ENCODE data around the gene GPR152.
A peak's percentile ranks its signal among the peaks of the same experiment; 100 is the strongest.
"Not testable (repeated sequence)": the region's sequence is repeated elsewhere in the genome, so short reads cannot be mapped to it uniquely, and the experiment has no call there.

Gene GPR152

GRCh38 chr11:67466962-67467771 is 14.6 kb upstream of the GPR152 start:
- FAIRE-seq (no peak), DNase-seq (ENCODE audit: extremely low spot score, insufficient read length, low read depth) (no peak)

GRCh38 chr11:67466367-67466766 is 13.8 kb upstream of the GPR152 start:
- FAIRE-seq = no peak

GRCh38 chr11:67465530-67465929 is 13.0 kb upstream of the GPR152 start:
- DNase-seq (ENCODE audit: extremely low spot score, insufficient read length, low read depth); FAIRE-seq: not testable (repeated sequence)

More at GRCh38 chr11:67466367-67466766, 13.8 kb upstream of the GPR152 start:
- DNase-seq (ENCODE audit: extremely low spot score, insufficient read length, low read depth) = no peak

GRCh38 chr11:67465189-67465510 is 12.6 kb upstream of the GPR152 start:
- DNase-seq (ENCODE audit: extremely low spot score, insufficient read length, low read depth) = no peak

GRCh38 chr11:67464411-67465188 is 12.1 kb upstream of the GPR152 start:
- DNase-seq (ENCODE audit: extremely low spot score, insufficient read length, low read depth) (peak; percentile 89), FAIRE-seq (peak; percentile 87)

More at GRCh38 chr11:67465189-67465510, 12.6 kb upstream of the GPR152 start:
- FAIRE-seq = no peak

GRCh38 chr11:67463680-67464410 is 11.3 kb upstream of the GPR152 start:
- DNase-seq (ENCODE audit: extremely low spot score, insufficient read length, low read depth) (no peak), FAIRE-seq (no peak)

- FAIRE-seq (no peak), DNase-seq (ENCODE audit: extremely low spot score, insufficient read length, low read depth) (no peak)
Measured at GRCh38 chr11:67463186-67463585, 10.7 kb upstream of the GPR152 start.

- FAIRE-seq = no peak
Measured at GRCh38 chr11:67458266-67458665, 5.7 kb upstream of the GPR152 start.

GRCh38 chr11:67457453-67457852 is 4.9 kb upstream of the GPR152 start:
- FAIRE-seq = no peak
- no peak for DNase-seq (ENCODE audit: extremely low spot score, insufficient read length, low read depth)

More at GRCh38 chr11:67458266-67458665, 5.7 kb upstream of the GPR152 start:
- no peak for DNase-seq (ENCODE audit: extremely low spot score, insufficient read length, low read depth)

GRCh38 chr11:67456068-67456705 is 3.7 kb upstream of the GPR152 start:
- DNase-seq (ENCODE audit: extremely low spot score, insufficient read length, low read depth) (no peak), FAIRE-seq (no peak)

- DNase-seq (ENCODE audit: extremely low spot score, insufficient read length, low read depth) (no peak), FAIRE-seq (no peak)
Measured at GRCh38 chr11:67455054-67455453, 2.5 kb upstream of the GPR152 start, which contains the start of gene CABP4. TSS of gene CABP4 (plus strand) at chr11:67455354. CDS start at chr11:67455424, 70 bp downstream.

GRCh38 chr11:67453816-67454732 is 1.5 kb upstream of the GPR152 start:
- FAIRE-seq (no peak), DNase-seq (ENCODE audit: extremely low spot score, insufficient read length, low read depth) (no peak)

- no peak for DNase-seq (ENCODE audit: extremely low spot score, insufficient read length, low read depth)
- no peak for FAIRE-seq
Measured at GRCh38 chr11:67451658-67451976, 912 bp downstream of the GPR152 start.

- FAIRE-seq (no peak), DNase-seq (ENCODE audit: extremely low spot score, insufficient read length, low read depth) (no peak)
Measured at GRCh38 chr11:67450796-67451657, 1.5 kb downstream of the GPR152 start.

GRCh38 chr11:67449116-67449844 is 3.2 kb downstream of the GPR152 start:
- FAIRE-seq (no peak), DNase-seq (ENCODE audit: extremely low spot score, insufficient read length, low read depth) (no peak)

- FAIRE-seq (no peak), DNase-seq (ENCODE audit: extremely low spot score, insufficient read length, low read depth) (no peak)
Measured at GRCh38 chr11:67448220-67448609, 4.3 kb downstream of the GPR152 start.

GRCh38 chr11:67445515-67445914 is 7.0 kb downstream of the GPR152 start:
- FAIRE-seq (no peak), DNase-seq (ENCODE audit: extremely low spot score, insufficient read length, low read depth) (no peak)
